H1 (cell line): ENCODE data around the gene KRT76. TPM values are rescaled to one million over a fixed set of nuclear protein-coding genes. Genes with fewer than 3 reads are reported as not detected.

Experiments
- CTCF ChIA-PET: fragments of 300-600 bp; sonication (Branson Sonifier 250); formaldehyde crosslinking; loops from one replicate; lab custom pipeline; 2021; ENCODE audit not compliant: partially characterized antibody; lab: Charles Lee
- POLR2A ChIA-PET: fragments of 300-600 bp; sonication (Branson Sonifier 250); formaldehyde crosslinking; loops from one replicate; lab custom pipeline; 2021; ENCODE audit warnings: inconsistent platforms; ENCODE audit not compliant: partially characterized antibody; lab: Charles Lee
- DNase-seq, 2 experiments: peaks; one replicate each; pipeline versions ENCODE4 v3.0.0 to v3.0.0-alpha.2; 2010 to 2022; ENCODE audit warnings: low spot score in 2 of 2, low read depth in 1 of 2, mixed read lengths in 1 of 2
- FAIRE-seq: peaks from 2 replicates; lab custom pipeline; 2011; peaks lifted over from hg19 to GRCh38; lab: Jason Lieb, UNC
- H2AFZ ChIP-seq: 2 replicates; pipeline ENCODE4 v1.8.1; 2012; ENCODE audit warnings: low read length, inconsistent platforms
- H2AK5ac ChIP-seq: 2 replicates; pipeline ENCODE4 v1.6.1; 2013; ENCODE audit warnings: low read depth, low read length
- H2BK120ac ChIP-seq: replicated peaks from 2 replicates; pipeline ENCODE3; 2013; ENCODE audit warnings: low read depth, low read length, inconsistent platforms
- H2BK12ac ChIP-seq: 2 replicates; pipeline ENCODE4 v1.6.1; 2013; ENCODE audit warnings: low read depth, low read length
- H2BK15ac ChIP-seq: 2 replicates; pipeline ENCODE4 v1.6.1; 2013; ENCODE audit warnings: low read length
- H2BK20ac ChIP-seq: 2 replicates; pipeline ENCODE4 v1.6.1; 2013; ENCODE audit warnings: low read length
- H2BK5ac ChIP-seq: 2 replicates; pipeline ENCODE4 v1.6.1; 2013; ENCODE audit warnings: low read depth, low read length
- H3K14ac ChIP-seq: 2 replicates; pipeline ENCODE4 v1.6.1; 2013; ENCODE audit warnings: inconsistent platforms; ENCODE audit not compliant: insufficient read length
- H3K18ac ChIP-seq: 2 replicates; pipeline ENCODE4 v1.6.1; 2013; ENCODE audit warnings: low read length; ENCODE audit errors: extremely low read depth
- H3K23ac ChIP-seq: 2 replicates; pipeline ENCODE4 v1.6.1; 2013; ENCODE audit warnings: inconsistent platforms; ENCODE audit not compliant: insufficient read length
- H3K23me2 ChIP-seq: 2 replicates; pipeline ENCODE4 v1.6.1; 2013; ENCODE audit warnings: low read depth, low read length
- H3K27ac ChIP-seq: 2 replicates; pipeline ENCODE4 v1.6.1; 2011; ENCODE audit warnings: low read depth, low read length, inconsistent platforms
- H3K27me3 ChIP-seq, 4 experiments: replicated peaks in 1 of 4; 1 replicate in 1 of 4; 2 replicates in 3 of 4; pipeline versions ENCODE4 v1.6.1 to v1.8.1; 2011 to 2013; ENCODE audit warnings: low read length in 3 of 4, mild to moderate bottlenecking in 3 of 4, inconsistent platforms in 2 of 4, mixed read lengths in 2 of 4, moderate library complexity in 1 of 4; ENCODE audit not compliant: control insufficient read depth in 3 of 4, insufficient read depth in 3 of 4; ENCODE audit errors: extremely low read depth in 1 of 4
- H3K36me3 ChIP-seq, 4 experiments: 2 replicates each; pipeline versions ENCODE4 v1.6.1 to v1.8.1; 2011 to 2013; ENCODE audit warnings: mild to moderate bottlenecking in 4 of 4, low read length in 3 of 4, moderate library complexity in 2 of 4, control low read depth in 1 of 4, inconsistent platforms in 1 of 4; ENCODE audit not compliant: insufficient read depth in 4 of 4, control insufficient read depth in 2 of 4
- H3K4ac ChIP-seq: replicated peaks from 2 replicates; pipeline ENCODE3; 2013; ENCODE audit warnings: low read length, low read depth, mixed read lengths, inconsistent platforms; ENCODE audit not compliant: insufficient read length
- H3K4me1 ChIP-seq, 4 experiments: replicated peaks in 1 of 4; 1 replicate in 1 of 4; 2 replicates in 3 of 4; pipeline versions ENCODE4 v1.6.1 to v1.8.1; 2011 to 2013; ENCODE audit warnings: low read length in 3 of 4, inconsistent platforms in 2 of 4, mixed read lengths in 1 of 4; ENCODE audit not compliant: insufficient read depth in 4 of 4, control insufficient read depth in 3 of 4
- H3K4me2 ChIP-seq, 2 experiments: 2 replicates each; pipeline versions ENCODE4 v1.6.1 to v1.8.1; 2011 to 2013; ENCODE audit warnings: low read depth in 2 of 2, low read length in 2 of 2, control low read depth in 1 of 2, inconsistent platforms in 1 of 2, mild to moderate bottlenecking in 1 of 2; ENCODE audit not compliant: insufficient read depth in 1 of 2
- H3K4me3 ChIP-seq, 4 experiments: fragments of 200-600, 300-600 bp in 1 of 4; sonication (generic), shearing (Covaris generic), sonication (Bioruptor Twin) in 1 of 4; 2 replicates each; pipeline versions ENCODE4 v1.5.1 to v1.8.1; 2011 to 2016; ENCODE audit warnings: low read length in 4 of 4, low read depth in 3 of 4, control low read depth in 2 of 4, inconsistent platforms in 2 of 4, mild to moderate bottlenecking in 2 of 4, mixed read lengths in 1 of 4, moderate library complexity in 1 of 4; ENCODE audit not compliant: insufficient read depth in 2 of 4; ENCODE audit errors: extremely low read depth in 1 of 4
- H3K56ac ChIP-seq: replicated peaks from 2 replicates; pipeline ENCODE3; 2013; ENCODE audit warnings: low read depth, mild to moderate bottlenecking, mixed read lengths, low read length, inconsistent platforms; ENCODE audit not compliant: insufficient read length
- H3K79me1 ChIP-seq: 2 replicates; pipeline ENCODE4 v1.6.1; 2013; ENCODE audit warnings: low read depth, low read length, control low read depth
- H3K79me2 ChIP-seq, 2 experiments: 2 replicates each; pipeline versions ENCODE4 v1.6.1 to v1.8.1; 2012 to 2013; ENCODE audit warnings: low read length in 2 of 2, mild to moderate bottlenecking in 2 of 2, inconsistent platforms in 1 of 2; ENCODE audit not compliant: insufficient read depth in 2 of 2, control insufficient read depth in 1 of 2
- H3K9ac ChIP-seq, 4 experiments: replicated peaks in 1 of 4; 1 replicate in 1 of 4; 2 replicates in 3 of 4; pipeline versions ENCODE4 v1.6.1 to v1.8.1; 2011 to 2013; ENCODE audit warnings: low read depth in 3 of 4, low read length in 3 of 4, control low read depth in 2 of 4, mild to moderate bottlenecking in 2 of 4, moderate library complexity in 2 of 4, inconsistent platforms in 1 of 4; ENCODE audit errors: extremely low read depth in 1 of 4
- H3K9me3 ChIP-seq, 2 experiments: 2 replicates each; pipeline versions ENCODE4 v1.6.1 to v1.8.1; 2012 to 2013; ENCODE audit warnings: mild to moderate bottlenecking in 2 of 2, moderate library complexity in 2 of 2, control low read depth in 1 of 2, inconsistent platforms in 1 of 2, low read depth in 1 of 2, low read length in 1 of 2, mixed read lengths in 1 of 2; ENCODE audit not compliant: insufficient read depth in 2 of 2
- H4K20me1 ChIP-seq, 2 experiments: replicated peaks in 1 of 2; 2 replicates each; pipeline versions ENCODE3 to v1.8.1; 2011 to 2013; ENCODE audit warnings: inconsistent platforms in 2 of 2, low read length in 2 of 2, mild to moderate bottlenecking in 1 of 2; ENCODE audit not compliant: insufficient read depth in 2 of 2, control insufficient read depth in 1 of 2
- H4K5ac ChIP-seq: 2 replicates; pipeline ENCODE4 v1.6.1; 2013; ENCODE audit warnings: low read length, low read depth, mixed read lengths, inconsistent platforms; ENCODE audit not compliant: insufficient read length
- H4K8ac ChIP-seq: 2 replicates; pipeline ENCODE4 v1.8.0; 2013; ENCODE audit warnings: mild to moderate bottlenecking, moderate library complexity, low read length, inconsistent platforms; ENCODE audit not compliant: insufficient read depth; ENCODE audit errors: extremely low read depth
- H4K91ac ChIP-seq: replicated peaks from 2 replicates; pipeline ENCODE3; 2013; ENCODE audit warnings: low read length, mixed read lengths, inconsistent platforms; ENCODE audit not compliant: insufficient read length
- ASH2L ChIP-seq: fragments of 200-600, 300-600 bp; sonication (generic); IDR thresholded peaks from one replicate; pipeline ENCODE4 v1.7.1; 2017; ENCODE audit warnings: low read length
- CHD2 ChIP-seq: IDR thresholded peaks from 2 replicates; pipeline ENCODE4 v1.6.1; 2012; ENCODE audit warnings: low read length, improper control_type of control experiment
- CREB1 ChIP-seq: IDR thresholded peaks from 2 replicates; pipeline ENCODE4 v1.6.1; 2012; ENCODE audit warnings: inconsistent platforms
- CTBP2 ChIP-seq: IDR thresholded peaks from 2 replicates; pipeline ENCODE4 v1.7.0; 2011; ENCODE audit warnings: borderline replicate concordance, mild to moderate bottlenecking, moderate library complexity, mixed read lengths, low read length; ENCODE audit not compliant: insufficient read depth, insufficient read length
- EZH2 ChIP-seq: fragments of 200-600 bp; sonication (generic); IDR thresholded peaks from 2 replicates; pipeline ENCODE4 v1.7.1; 2012; ENCODE audit warnings: low read depth, mild to moderate bottlenecking, moderate library complexity, low read length, inconsistent platforms; ENCODE audit not compliant: severe bottlenecking
- KDM1A ChIP-seq: fragments of 200-600, 300-600 bp; sonication (generic); IDR thresholded peaks from 2 replicates; pipeline ENCODE4 v1.7.1; 2016; ENCODE audit warnings: mild to moderate bottlenecking, low read length, borderline replicate concordance
- KDM4A ChIP-seq: IDR thresholded peaks from one replicate; pipeline ENCODE4 v1.7.1; 2012; ENCODE audit warnings: low read depth, mild to moderate bottlenecking, moderate library complexity, low read length, inconsistent platforms; ENCODE audit not compliant: severe bottlenecking
- POLR2AphosphoS5 ChIP-seq: IDR thresholded peaks from 2 replicates; pipeline ENCODE4 v1.6.1; 2011; ENCODE audit warnings: low read depth, low read length
- RNF2 ChIP-seq: fragments of 200-900, 300-1000 bp; sonication (generic); IDR thresholded peaks from 2 replicates; pipeline ENCODE4 v1.7.1; 2016; ENCODE audit warnings: borderline replicate concordance, low read depth, mild to moderate bottlenecking, antibody characterized with exemption, low read length; ENCODE audit not compliant: poor library complexity, severe bottlenecking; ENCODE audit errors: missing control alignments
- SAP30 ChIP-seq: fragments of 300-600 bp; sonication (generic); IDR thresholded peaks from 2 replicates; pipeline ENCODE4 v1.7.1; 2012; ENCODE audit warnings: low read length, moderate library complexity, mild to moderate bottlenecking, inconsistent platforms; ENCODE audit not compliant: insufficient read depth, insufficient replicate concordance
- SIX5 ChIP-seq: IDR thresholded peaks from 2 replicates; pipeline ENCODE4 v1.6.1; 2011; ENCODE audit warnings: mild to moderate bottlenecking, low read depth, low read length
- SP2 ChIP-seq: IDR thresholded peaks from 2 replicates; pipeline ENCODE4 v1.6.1; 2012; ENCODE audit warnings: mild to moderate bottlenecking, low read length, inconsistent platforms
- SP4 ChIP-seq: IDR thresholded peaks from 2 replicates; pipeline ENCODE4 v1.6.1; 2012; ENCODE audit warnings: low read length, inconsistent platforms
- SUZ12 ChIP-seq: fragments of 200-600 bp; sonication (generic); IDR thresholded peaks from 2 replicates; pipeline ENCODE4 v1.6.1; 2012; ENCODE audit warnings: mild to moderate bottlenecking, inconsistent platforms, low read length, moderate library complexity, mixed read lengths
- TBP ChIP-seq: IDR thresholded peaks from 2 replicates; pipeline ENCODE4 v1.6.1; 2011; ENCODE audit warnings: low read depth, low read length, improper control_type of control experiment
- WGBS, 2 experiments: shearing (Covaris generic) in 1 of 2; methylation state at CpG; one replicate each; pipeline versions ENCODE4 v1.1.6 to v1.1.7; 2013 to 2015; ENCODE audit warnings: low lambda C conversion rate in 2 of 2, mixed read lengths in 2 of 2, inconsistent platforms in 1 of 2, low coverage in 1 of 2, missing lambda C conversion rate in 1 of 2; ENCODE audit not compliant: insufficient replicate concordance in 2 of 2, insufficient coverage in 1 of 2, insufficient read length in 1 of 2; ENCODE audit errors: extremely low coverage in 1 of 2, missing lambda C conversion rate in 1 of 2; 5-methylcytosine and 5-hydroxymethylcytosine counted together
- polyA plus RNA-seq, 7 experiments: library from polyadenylated mRNA; depleted of rRNA in 3 of 7; stranded (reverse) in 5 of 7; unstranded in 2 of 7; fragments of >200 nt in 5 of 7; fragments of 200-250 nt in 2 of 7; gene quantifications; 1 replicate in 5 of 7; 2 replicates in 1 of 7; 4 replicates in 1 of 7; pipeline versions ENCODE4 v1.2.1 to v1.2.3, GENCODE V29; 2011 to 2013; ENCODE audit warnings: missing spikeins in 2 of 7, mixed read lengths in 2 of 7
- total RNA-seq: library from RNA; stranded (reverse); fragmentation: NEBNext Ultra II Directional; extraction: Animal tissue kit (Norgen Biotek cat#: 25700); gene quantifications from 2 replicates; pipeline ENCODE4 v1.2.1, GENCODE V29; 2021

Gene KRT76
- total and polyA plus RNA-seq, 2 of the 8 experiments (the other 6 are each of a cell fraction or from before 2014, with no cell fraction given) = not detected

DNA sequence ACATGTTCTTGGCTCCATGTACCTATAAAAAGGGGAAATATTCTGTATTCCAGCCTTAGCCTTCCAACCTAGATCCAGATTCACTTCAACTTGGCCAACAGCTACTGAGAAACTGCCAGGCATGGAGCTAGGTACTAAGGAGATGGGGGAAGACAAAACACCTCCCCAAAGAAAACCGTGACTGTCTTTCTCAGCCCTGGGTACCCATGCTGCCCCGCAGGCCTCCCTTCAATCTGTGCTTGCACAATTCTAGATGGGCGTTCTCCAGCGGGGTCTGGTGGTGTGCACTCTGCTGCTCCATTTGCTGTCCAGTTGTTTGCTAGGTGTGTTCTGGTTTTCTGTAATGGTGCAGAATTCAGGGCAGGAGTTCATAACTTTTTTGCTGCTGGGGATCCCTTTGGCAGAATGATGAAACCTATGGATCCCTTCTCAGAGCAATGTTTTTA is 37.6 kb upstream of the KRT76 start:
- CTCF ChIA-PET = interaction anchor here (0.9 to 1.2 kb wide), 2 partner anchors 101 to 423 kb away, joined by 3 read pairs; no protein-coding TSS in a partner anchor
- Histone ChIP-seq H3K14ac (no peak overlapping the region), H2BK20ac (no peak overlapping the region), H4K91ac (no peak overlapping the region), H4K8ac (no peak overlapping the region), H4K20me1 (no peaks in the 10 kb centered on the region), H2AK5ac (no peak overlapping the region), H2BK12ac (no peak overlapping the region), H3K27ac (no peak overlapping the region), H2AFZ (no peak overlapping the region), H2BK5ac (no peak overlapping the region), H3K79me2 (no peaks in the 10 kb centered on the region), H3K23ac (no peak overlapping the region), H3K56ac (no peak overlapping the region), H4K5ac (no peak overlapping the region), H2BK120ac (no peak overlapping the region), H3K4ac (no peak overlapping the region), H3K4me1 (no peaks in the 10 kb centered on the region), H3K27me3 (no peaks in the 10 kb centered on the region), H3K23me2 (no peaks in the 10 kb centered on the region), H3K18ac (no peak overlapping the region), H3K9me3 (no peaks in the 10 kb centered on the region), H3K4me2 (no peak overlapping the region), H3K79me1 (no peaks in the 10 kb centered on the region), H3K9ac (no peak overlapping the region), H2BK15ac (no peak overlapping the region), H3K36me3 (no peaks in the 10 kb centered on the region), H3K4me3 (no peak overlapping the region)
- no peak for FAIRE-seq
- 85% methylated on average over 4 of the region's 4 CpGs; no CpG with 5 or more reads in 1 of the 2 experiments for WGBS, 2 experiments
- POLR2A ChIA-PET = interaction anchor here (0.6 kb wide), 1 partner anchor 165 kb away, joined by 3 read pairs; no protein-coding TSS in a partner anchor
- TF ChIP-seq SIX5 (no peak), RNF2 (no peak), CHD2 (no peak), KDM4A (no peak), EZH2 (no peak), POLR2AphosphoS5 (no peak), SUZ12 (no peak), TBP (no peak), KDM1A (no peak), CREB1 (no peak), SP2 (no peak), SP4 (no peak), CTBP2 (no peak), ASH2L (no peak), SAP30 (no peak)
- DNase-seq = no peak
